ENCODE data around the gene IL27RA.

IL27RA gene

DNA sequence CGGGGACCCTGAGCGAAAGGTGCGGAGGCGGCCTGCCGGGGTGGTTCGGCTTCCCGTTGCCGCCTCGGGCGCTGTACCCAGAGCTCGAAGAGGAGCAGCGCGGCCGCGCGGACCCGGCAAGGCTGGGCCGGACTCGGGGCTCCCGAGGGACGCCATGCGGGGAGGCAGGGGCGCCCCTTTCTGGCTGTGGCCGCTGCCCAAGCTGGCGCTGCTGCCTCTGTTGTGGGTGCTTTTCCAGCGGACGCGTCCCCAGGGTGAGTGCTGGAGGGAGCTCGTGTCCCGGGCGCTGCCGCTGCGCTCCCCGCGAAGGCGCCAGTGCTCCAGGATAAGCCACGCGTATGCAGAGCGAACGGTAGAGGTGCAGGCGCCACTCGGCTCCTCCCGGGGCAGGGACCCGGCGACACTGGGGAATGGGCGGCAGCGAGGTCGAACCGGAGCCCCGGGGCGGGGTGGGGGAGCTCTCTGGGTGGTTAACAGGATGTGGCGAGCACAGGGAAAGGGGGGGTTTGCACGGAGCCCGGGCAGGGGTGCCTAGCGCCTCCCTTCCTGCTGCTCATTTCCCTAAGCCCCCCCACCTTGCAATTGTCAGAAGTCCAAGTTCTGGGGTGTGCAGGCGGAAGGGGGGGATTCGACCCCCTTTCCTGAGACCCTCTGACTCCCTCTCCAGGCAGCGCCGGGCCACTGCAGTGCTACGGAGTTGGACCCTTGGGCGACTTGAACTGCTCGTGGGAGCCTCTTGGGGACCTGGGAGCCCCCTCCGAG is at the start of gene IL27RA:
Gene IL27RA (plus strand): TSS at position 44 of the 762 bp plus-strand sequence. CDS start 111 bp downstream, at position 155.
- DNase-seq: peak; percentile 60 to 81 (median 71)

DNA sequence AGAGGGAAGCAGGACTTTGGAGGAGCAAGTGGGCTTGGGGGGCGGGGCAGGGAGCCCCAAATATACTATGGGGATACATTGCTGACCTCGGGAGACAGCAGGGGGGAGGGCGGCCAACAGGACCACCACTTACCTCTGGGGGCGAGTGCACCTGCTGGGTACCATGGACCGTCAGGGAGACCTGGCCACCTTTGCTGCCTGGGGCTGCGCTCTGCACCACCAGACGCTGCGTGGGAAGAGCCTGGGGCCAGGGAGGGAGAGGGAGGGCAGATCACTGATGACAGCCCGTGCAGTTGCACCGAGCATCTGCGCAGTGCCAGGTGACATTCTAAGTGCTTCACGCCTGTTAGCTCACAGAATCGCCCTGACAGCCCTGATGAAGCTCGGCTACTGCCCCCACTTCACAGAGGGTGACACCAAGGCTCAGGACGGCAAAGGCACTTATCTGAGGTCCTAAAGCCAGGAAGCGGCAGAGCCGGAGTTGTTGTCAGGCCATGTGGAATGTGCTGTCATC is 49.5 kb upstream of the IL27RA start:
- no peak for DNase-seq

DNA sequence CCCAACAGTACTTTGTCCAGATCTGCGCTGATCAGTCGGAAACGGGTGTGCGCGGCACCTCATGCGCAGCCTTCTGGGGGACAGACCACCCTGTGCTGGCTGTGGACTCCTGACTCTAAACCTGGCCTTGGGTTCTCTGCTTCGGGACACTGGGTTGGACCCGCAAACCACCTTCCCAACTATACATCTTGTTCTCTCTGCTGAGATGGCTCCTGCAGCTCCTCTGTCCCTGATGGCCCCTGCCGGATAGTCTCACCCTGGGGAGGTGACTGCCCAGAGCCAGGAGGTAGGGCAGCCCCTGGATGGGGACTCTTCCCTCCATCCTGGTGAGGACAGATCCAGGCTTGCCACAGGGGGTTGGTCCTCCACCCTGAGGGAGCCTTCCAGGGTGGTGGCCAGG is 48.8 kb upstream of the IL27RA start:
- no peak for DNase-seq

DNA sequence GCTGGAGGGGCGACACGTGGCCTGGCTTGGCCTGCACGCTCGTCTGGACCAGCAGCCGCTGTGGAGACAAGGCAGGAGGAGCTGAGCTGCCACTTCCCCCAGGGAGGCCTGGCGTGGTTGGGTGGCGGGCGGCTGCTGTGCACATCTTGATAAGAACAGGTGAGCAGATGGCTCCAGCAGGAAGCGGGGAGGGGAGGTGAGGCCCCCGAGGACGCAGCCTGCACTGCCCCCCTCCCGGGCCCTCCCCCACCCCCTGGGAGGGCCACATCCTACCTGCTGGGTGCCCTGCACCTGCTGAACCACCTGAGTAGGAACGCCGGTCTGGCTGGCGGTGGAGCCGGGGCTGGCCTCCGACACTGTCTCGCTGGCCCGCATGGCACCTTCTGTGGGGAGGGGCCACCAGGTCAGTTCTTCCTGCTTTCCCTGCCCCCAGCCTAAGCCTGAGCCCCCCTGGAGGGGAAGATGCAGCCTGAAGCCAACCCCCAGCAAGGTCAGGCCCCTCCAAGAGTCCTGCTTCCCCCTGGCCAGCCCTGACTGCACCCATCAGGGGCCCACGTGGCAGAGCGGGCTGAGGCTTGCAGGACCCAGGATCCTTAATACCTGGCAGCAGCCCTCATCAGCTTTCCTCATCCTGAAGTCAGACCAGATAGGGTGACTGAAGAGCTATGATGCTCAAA is 48.2 kb upstream of the IL27RA start:
- no peak for DNase-seq

DNA sequence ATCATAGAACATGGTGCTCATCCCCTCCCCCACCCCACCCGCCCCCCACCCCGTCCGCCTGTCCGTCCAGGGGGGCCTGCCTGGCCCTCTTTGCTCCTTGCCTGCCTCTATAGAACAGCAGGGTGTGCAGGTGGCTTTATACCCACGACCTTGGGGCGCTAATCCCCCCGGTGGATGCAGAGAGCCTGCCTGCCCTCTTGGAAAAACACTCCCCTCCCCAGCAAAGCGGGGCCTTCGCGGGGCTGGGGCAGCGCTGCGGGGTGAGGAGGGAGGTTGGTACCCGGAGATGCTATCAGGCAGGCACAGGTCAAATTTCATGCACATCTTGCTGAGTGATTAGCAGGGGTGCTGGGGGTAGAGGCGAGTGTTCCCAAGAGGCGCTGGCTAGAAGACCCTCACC is 47.4 kb upstream of the IL27RA start:
- DNase-seq: no peak

DNA sequence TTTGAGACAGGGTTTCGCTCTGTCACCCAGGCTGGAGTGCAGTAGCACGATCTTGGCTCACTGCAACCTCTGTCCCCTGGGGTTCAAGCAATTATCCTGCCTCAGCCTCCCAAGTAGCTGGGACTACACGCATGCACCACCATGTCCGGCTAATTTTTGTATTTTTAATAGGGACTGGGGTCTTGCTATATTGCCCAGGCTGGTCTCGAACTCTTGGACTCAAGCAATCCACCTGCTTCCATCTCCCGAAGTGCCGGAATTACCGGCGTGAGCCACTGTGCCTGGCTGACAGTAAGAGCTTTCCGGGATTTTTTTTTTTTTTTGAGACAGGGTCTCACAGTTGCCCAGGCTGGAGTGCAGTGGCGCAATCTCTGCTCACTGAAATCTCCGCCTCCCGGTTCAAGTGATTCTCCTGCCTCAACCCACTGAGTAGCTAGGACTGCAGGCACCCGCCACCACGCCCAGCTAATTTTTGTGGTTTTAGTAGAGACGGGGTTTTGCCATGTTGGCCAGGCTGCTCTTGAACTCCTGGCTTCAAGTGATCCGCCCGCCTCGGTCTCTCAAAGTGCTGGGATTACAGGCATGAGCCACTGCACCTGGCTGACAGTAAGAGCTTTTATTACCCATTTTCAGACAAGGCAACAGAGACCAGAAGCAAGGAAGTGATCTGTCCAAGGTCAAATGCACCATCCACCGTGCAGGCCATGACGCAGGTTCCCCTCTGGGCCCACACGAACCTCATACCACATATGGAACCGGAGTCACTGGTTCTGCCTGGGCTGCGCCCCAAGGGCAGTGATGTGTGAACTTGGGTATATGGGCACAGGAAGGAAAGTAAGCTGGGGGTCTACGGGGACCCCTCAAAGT is 46.5 kb upstream of the IL27RA start:
- peak; percentile 26 to 44 (median 32) for DNase-seq

DNA sequence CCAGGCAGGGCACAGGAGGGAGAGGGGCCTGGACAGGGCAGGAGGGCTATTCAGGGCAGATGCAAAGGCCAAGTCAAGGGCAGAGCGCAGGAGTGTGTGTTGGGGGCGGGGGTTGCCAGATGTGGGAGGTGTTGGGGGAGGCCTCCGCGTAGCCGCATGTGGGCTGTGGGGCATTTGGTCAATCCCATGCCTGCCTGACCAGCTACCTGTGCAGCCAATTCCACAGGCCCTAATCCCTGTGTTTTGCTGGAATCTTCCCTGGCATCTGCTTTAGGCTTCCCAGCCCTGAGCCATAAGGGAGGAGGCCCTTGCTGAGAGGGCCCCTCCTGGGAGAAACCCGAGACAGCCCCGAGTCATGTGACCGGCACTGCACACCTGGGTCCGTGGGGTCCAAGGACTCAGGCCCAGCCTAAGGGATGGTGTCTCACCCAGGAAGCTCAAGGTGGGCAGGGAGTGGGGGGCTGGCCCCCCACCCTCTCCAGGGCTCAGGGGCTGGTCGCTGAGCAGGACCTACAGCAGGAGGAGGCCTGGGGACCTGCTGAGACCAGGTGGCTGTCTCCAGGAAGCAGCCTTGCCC is 45.7 kb upstream of the IL27RA start:
- DNase-seq: no peak

DNA sequence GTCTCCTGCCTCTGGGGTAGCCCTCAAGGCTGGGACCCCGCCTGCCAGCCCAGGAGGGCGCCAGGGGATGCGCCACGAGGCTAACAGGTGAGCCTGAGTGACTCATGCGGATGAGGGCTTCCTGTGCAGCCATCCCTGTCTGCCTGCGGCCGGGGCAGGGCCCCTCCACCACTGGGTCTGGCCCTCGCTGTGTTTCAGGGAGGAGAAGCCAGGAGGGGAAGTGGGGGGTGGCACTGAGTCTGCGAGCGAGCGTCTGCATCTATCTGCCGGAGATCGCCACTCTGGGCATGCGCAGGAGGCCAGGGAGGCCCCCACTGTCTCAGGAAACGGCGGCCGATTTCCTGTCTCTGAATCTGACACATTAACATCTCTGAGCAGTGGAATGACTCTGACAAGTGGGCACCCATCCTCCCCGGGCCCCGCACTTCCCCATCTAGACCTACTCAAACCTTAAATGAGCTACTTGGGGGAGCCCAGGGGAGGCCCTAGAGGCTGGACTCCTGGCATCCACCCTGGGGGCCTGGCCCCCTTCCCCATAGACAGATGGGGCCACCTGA is 45.1 kb upstream of the IL27RA start:
- DNase-seq: peak; percentile 96 to 98 (median 98)

DNA sequence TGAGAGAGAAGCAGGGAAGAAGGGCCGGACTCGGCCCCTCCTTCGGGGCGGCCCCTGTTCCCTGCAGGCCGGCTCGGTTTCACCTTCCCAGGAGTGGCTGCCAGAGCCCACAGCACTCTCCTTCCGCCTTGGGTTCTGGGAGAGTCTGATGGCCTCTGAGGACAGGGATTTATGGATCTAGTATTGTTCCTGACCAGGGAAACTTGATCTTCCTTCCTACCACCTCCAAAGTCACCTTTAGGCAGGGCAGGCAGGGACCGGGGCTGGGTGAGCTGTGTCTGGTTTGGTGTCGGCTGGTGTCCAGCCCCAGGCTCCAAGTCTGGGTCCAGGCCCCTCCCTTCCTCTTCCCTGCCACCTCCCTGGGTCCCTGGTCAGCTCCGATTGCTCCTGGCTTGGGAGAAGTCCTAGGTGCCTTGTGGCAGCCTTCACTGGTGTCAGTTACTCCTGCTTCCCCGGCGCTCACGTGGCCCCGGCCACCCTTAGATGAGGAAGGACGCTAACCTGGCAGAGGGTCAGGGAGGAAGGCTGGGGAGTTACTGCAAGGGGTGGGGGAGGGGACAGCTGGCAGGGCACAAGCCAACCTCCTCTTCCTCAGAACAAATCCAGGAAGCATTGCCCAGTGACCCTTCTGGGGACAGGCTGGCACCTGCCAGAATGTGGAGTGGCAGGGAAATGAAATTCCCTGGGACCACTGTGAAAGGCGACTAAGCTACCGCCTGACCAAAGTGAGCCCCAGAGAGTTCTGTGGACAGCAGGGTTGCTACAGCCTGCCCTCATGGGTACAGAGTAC is 44.3 kb upstream of the IL27RA start:
- peak in 1 of 3 donors; percentile 48 for DNase-seq

DNA sequence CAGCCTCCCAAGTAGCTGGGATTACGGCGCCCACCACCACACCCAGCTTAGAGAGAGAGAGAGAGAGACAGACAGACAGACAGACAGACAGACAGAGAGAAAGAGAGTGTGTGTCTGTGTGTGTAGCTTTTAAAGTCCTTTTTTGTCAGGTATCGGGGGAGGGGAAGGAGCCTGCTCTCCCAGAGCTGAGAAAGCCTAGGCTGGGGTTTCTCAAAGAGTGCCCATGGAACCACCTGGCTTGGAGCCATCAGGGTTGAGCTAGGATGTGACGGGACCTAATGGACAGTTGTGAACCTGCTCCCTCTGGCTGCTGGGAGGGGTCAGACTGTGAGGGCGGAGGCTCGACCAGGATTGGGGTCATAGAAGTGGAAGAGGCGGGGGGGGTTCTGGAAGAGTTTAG is 42.1 kb upstream of the IL27RA start:
- DNase-seq: no peak

DNA sequence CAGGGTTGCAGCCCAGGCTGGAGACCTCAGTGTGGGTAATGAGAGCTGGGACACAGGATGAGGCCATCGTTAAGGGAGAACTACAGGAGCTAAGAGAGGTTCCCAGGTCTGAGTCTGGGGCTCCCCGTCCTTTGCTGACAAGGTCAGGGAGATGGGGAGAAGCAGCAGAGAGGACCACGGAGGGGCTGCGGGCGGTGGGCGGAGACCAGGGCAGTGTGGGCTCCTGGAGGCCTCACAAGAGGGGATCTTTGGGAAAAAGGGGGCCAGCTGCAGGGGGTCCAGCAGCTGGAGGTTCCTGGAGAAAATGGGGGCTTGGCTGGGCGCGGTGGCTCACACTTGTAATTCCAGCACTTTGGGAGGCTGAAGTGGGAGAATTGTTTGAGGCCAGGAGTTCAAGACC is 41.5 kb upstream of the IL27RA start:
- no peak for DNase-seq

DNA sequence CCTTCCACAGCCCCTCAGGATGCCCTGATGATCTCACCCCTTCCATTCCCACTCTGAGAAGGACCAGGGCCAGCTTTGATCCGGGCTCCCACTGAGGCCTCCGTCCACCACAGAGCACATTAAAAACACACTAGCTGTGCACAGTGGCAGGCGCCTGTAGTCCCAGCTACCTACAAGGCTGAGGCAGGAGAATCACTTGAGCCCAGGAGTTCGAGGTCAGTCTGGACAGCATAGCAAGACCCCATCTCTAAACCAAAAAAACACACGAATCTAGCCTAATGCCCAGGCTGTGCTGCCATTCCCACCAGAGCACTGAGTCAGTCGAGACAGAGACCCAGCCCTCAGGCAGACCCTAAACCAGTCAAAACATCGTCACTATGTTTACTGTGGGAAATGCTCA is 39.5 kb upstream of the IL27RA start:
- no peak for DNase-seq

DNA sequence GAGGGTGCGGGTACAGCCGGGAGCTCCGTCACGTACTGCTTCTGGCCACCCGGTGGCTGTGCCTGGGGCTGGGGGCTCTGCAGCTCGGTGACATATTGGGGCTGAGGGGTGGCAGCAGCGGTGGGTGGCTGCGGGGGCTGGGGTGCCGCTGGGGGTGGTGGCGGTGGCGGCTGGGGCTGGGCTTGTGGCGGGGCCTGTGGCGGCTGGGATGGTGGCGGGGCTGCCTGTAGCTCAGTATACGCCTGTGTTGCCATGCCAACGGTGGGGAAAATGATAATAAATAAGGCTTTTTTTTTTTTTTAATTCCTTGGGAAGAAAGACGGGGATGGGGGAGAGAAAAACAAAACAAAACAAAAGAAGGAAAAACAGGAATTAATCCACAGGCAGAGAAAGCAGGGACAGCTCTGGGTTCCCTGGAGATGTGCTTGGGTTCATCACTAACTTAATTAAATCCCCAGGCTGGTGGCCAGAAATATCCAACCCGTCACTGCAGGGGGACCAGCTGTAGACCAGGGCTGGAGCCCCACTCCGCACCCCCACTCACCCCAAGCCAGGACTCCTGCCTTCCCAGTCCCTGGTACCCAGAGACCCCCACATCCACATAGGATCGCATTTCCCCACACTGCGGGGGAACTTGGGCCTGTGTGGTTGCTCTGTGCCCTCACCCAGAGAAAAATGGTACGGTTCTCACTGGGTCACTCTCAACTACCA is 37.8 kb upstream of the IL27RA start:
- DNase-seq: no peak

DNA sequence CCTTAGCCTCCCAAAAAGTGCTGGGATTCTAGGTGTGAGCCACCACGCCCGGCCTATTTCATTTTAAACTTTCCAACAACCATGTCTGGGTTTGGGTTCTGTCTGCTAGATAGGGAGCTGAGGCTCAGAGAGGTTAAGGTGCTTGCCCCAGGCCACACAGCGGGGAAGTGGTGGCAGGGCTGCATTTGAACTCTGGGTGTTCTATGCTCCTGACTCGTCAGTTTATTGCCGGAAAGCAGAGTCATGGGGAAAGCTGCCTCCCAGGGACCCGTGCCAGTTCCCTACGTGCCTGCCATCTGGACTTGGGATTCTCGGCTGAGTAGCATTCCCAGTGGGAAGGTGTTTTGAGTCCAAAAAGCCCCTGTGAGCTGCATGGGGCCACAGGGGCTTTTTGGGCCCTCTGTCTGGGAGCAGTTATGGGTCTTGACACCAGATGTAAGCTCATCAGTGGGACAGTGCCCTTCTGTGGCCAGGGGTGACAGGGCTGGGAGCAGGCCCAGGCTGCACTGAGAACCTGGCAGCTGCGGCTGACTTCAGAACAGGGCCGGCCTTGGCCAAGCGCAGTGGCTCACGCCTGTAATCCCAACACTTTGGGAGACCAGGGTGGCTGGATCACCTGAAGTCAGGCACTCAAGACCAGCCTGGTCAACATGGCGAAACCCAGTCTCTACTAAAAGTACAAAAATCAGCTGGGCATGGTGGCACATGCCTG is 36.4 kb upstream of the IL27RA start:
- no peak for DNase-seq

DNA sequence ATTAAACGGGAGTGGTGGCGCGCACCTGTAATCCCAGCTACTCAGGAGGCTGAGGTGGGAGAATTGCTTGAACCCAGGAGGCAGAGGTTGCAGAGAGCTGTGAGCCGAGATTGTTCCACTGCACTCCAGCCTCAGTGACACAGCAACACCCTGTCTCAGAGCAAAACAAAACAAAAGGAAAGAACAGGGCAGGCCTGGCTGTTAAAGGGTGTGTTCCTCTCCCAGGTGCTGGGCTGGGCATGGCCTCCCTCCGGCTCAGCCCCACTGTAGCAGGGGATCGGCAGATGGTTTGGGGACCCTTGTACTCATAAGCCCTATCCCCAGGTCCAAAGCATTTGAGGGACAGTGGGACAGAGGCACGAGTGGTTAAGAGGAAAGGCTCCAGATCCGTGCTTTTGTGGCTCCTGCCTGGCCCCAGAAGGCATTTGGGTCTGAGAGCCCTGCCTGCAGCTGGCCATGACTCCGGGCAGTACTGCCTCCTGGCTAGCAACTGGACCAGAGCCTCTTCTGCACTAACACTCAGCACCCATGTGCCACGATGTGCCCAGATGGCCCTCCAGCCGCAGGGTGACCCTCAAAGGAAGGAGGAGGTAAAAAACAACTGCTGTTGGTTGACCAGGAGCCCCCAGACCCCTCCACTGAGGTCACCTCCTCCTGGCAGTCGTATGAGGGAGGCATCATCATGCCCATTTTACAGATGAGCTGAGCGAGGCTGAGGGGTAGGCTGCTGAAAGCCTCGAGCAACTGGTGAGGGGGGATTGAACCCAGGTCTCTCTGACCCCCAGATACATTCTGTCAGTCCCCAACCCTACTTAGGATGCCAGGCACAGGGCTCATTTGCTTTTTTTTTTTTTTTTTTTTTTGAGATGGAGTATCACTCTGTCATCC is 35.4 kb upstream of the IL27RA start:
- no peak for DNase-seq

DNA sequence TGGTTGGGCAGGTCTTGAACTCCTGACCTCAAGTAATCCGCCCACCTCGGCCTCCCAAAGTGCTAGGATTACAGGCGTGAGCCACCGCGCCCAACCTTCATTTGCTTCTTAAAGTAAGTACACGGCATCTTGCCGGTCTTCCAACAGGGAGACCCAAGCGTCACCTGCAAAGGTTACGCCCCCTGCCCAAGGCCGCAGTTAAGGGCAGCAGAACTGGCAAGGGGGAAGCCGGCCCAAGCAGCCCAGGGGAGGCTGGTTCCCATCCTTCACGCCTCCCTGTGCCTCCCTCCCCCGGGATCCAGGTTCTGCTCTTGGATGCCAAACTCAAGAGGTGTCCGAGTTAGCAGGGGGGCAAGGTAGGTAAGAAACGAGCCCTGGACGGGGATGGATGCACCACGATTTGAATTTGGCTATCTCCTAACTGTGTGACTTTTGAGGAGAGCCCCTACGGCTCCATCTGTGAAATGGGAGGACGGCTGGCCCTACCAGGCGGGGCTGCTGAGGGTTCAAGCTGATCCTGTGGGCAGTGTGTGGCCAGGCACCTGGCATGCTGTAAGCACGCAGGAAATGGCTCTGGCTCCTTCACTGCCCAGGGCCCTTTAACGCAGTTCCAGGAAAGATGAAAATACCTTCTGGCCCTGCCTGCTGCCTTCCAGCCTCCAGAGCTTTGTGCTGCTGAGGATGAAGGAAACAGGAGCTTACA is 34.5 kb upstream of the IL27RA start:
- no peak for DNase-seq

DNA sequence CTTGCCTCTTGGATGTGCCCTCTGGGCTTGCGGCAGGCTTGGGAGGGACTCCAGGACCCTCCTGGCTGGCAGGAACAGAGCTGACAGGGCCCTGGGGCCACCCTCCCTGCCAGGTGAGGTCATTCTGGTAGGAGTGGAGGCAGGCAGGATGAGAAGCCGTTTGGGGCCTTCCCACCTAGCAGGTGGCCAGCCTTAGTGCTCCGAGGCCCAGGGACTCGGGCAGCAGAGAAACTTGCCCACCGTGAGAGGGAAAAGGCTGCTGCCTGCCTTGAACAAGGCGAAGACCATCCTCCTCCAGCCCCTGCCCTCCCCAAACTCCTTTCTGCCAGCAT is 34.0 kb upstream of the IL27RA start:
- no peak for DNase-seq

DNA sequence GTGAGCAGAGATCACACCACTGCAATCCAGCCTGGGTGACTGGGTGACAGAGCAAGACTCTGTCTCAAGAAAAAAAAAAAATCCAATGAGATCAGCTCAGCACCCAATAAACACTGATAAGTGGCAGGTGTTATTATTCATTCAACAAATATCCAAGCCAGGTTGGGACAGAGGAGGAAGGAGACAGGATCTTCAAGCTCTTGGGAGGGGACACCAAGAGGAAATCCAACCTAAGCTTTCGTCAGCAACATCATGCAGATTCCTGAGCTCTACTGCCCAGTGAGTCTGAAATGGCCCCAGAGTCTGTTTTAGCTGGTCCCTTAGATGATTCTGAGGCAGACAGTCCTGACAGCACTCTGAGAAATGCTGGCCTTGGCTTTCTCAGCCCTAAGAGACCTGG is 33.1 kb upstream of the IL27RA start:
- no peak for DNase-seq

DNA sequence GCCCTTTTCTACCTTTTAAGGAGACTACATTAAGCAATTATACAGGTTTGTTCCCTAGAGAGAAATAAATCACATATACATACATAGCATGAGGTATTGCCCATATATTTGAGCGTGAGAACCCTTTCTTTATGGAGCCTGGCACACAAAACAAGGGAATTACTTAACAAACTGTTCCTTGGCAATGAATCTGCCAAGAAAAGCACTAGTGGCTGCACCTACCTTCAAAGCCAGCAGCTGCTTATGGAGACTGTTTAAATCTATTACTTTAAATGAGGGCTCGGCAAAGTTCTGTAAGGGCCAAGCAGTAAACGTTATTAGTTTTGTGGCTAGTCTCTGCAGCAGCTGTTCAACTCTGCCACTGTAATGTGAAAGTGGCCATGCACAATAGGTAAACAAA is 32.5 kb upstream of the IL27RA start:
- DNase-seq: no peak

Measured in suppressor macrophage treated with lipopolysaccharide for 1 hour (primary cell).